Fibroblast of lung (primary cell): Measurements from ENCODE around the gene ARFGAP2. TPM values are rescaled to one million over a fixed set of nuclear protein-coding genes. Genes with fewer than 3 reads are reported as not detected.

Source experiments
- DNase-seq, 2 donors: peaks; one replicate each; pipeline versions ENCODE4 v3.0.0 to v3.0.0-alpha.2; 2010; ENCODE audit warnings: low read depth in 2 of 2
- H2AFZ ChIP-seq: 2 replicates; pipeline ENCODE4 v1.5.1; 2012; ENCODE audit warnings: low read length, control low read depth, inconsistent platforms
- H3K27ac ChIP-seq: 2 replicates; pipeline ENCODE4 v1.5.1; 2011; ENCODE audit warnings: low read length, control low read depth; ENCODE audit not compliant: insufficient read depth
- H3K27me3 ChIP-seq: 2 replicates; pipeline ENCODE4 v1.5.1; 2011; ENCODE audit warnings: mild to moderate bottlenecking, low read length; ENCODE audit not compliant: control insufficient read depth, insufficient read depth
- H3K36me3 ChIP-seq: 2 replicates; pipeline ENCODE4 v1.5.1; 2011; ENCODE audit warnings: low read length; ENCODE audit not compliant: control insufficient read depth, insufficient read depth
- H3K4me1 ChIP-seq: 2 replicates; pipeline ENCODE4 v1.5.1; 2011; ENCODE audit warnings: low read length; ENCODE audit not compliant: control insufficient read depth, insufficient read depth; ENCODE audit errors: extremely low read depth
- H3K4me2 ChIP-seq: 2 replicates; pipeline ENCODE4 v1.5.1; 2011; ENCODE audit warnings: low read length, control low read depth; ENCODE audit not compliant: insufficient read depth; ENCODE audit errors: extremely low read depth
- H3K4me3 ChIP-seq, 4 experiments: fragments of 200-600 bp in 1 of 4; sonication (generic) in 1 of 4; replicated peaks in 1 of 4; 2 replicates each; pipeline ENCODE4 v1.5.1; 2011 to 2016; ENCODE audit warnings: low read length in 4 of 4, low read depth in 3 of 4, mild to moderate bottlenecking in 3 of 4, control low read depth in 2 of 4, inconsistent platforms in 1 of 4, mixed read lengths in 1 of 4; ENCODE audit not compliant: insufficient read depth in 1 of 4; ENCODE audit errors: control extremely low read depth in 1 of 4
- H3K79me2 ChIP-seq: 2 replicates; pipeline ENCODE4 v1.5.1; 2012; ENCODE audit warnings: mild to moderate bottlenecking, low read length, inconsistent platforms; ENCODE audit not compliant: control insufficient read depth, insufficient read depth
- H3K9ac ChIP-seq: 2 replicates; pipeline ENCODE4 v1.5.1; 2011; ENCODE audit warnings: mild to moderate bottlenecking, low read length, control low read depth; ENCODE audit not compliant: insufficient read depth
- H3K9me3 ChIP-seq: 2 replicates; pipeline ENCODE4 v1.5.1; 2012; ENCODE audit warnings: low read depth, low read length; ENCODE audit not compliant: control insufficient read depth, insufficient read depth
- H4K20me1 ChIP-seq: 2 replicates; pipeline ENCODE4 v1.5.1; 2011; ENCODE audit warnings: low read length; ENCODE audit not compliant: control insufficient read depth, insufficient read depth; ENCODE audit errors: extremely low read depth
- CTCF ChIP-seq, 2 donors: IDR thresholded peaks in 1 of 2; conservative IDR thresholded peaks in 1 of 2; 1 replicate in 1 of 2; 2 replicates in 1 of 2; pipeline ENCODE4 v1.5.1; 2011 to 2012; ENCODE audit warnings: low read length in 2 of 2, control low read depth in 1 of 2, inconsistent platforms in 1 of 2, low read depth in 1 of 2, mild to moderate bottlenecking in 1 of 2
- EZH2 ChIP-seq: IDR thresholded peaks from 2 replicates; pipeline ENCODE4 v1.5.1; 2012; ENCODE audit warnings: low read length, control low read depth, mild to moderate bottlenecking; ENCODE audit errors: missing control alignments
- polyA plus RNA-seq, 2 donors: library from polyadenylated mRNA; depleted of rRNA in 1 of 2; stranded (reverse) in 1 of 2; unstranded in 1 of 2; fragments of >200 nt; gene quantifications; 2 replicates each; pipeline ENCODE4 v1.2.1, GENCODE V29; 2011 to 2012; ENCODE audit warnings: missing spikeins in 1 of 2
- total RNA-seq: library from RNA; depleted of rRNA; stranded (reverse); fragments of >200 nt; gene quantifications from 2 replicates; pipeline ENCODE4 v1.2.1, GENCODE V29; 2014

The ARFGAP2 gene
- total and polyA plus RNA-seq, 2 donors (not counting 1 experiment from before 2014, with no cell fraction given) = 50.1 to 80.4 TPM

- DNase-seq = no peak
- H3K36me3 ChIP-seq = no peaks in the 10 kb centered on the region
- TF ChIP-seq CTCF (conservative IDR thresholded peaks at IDR 0.05 in 1 of 2, IDR thresholded peaks at IDR 0.05 in 1 of 2; ENCODE audit: low read depth in 1 of 2, low read length in 2 of 2) (no peak), EZH2 (no peak)
Observed at GRCh38 chr11:47183969-47184368, 7.3 kb upstream of the ARFGAP2 start.

GRCh38 chr11:47183031-47183856, 6.6 kb upstream of the ARFGAP2 start:
- H3K27me3 ChIP-seq = no peaks in the 10 kb centered on the region
- H3K27ac ChIP-seq = no peak overlapping the region
- no peak for TF ChIP-seq CTCF (conservative IDR thresholded peaks at IDR 0.05 in 1 of 2, IDR thresholded peaks at IDR 0.05 in 1 of 2; ENCODE audit: low read depth in 1 of 2, low read length in 2 of 2)
- TF ChIP-seq EZH2 = no peak
- no peaks in the 10 kb centered on the region for H3K79me2 ChIP-seq
- H2AFZ ChIP-seq = no peak overlapping the region
- no peaks in the 10 kb centered on the region for H3K9me3 ChIP-seq
- peaks cover 11% of the 10 kb centered on the region for H3K4me1 ChIP-seq
- DNase-seq = no peak
- H3K4me2 ChIP-seq = no peak overlapping the region
- no peak overlapping the region for H3K9ac ChIP-seq
- no peaks in the 10 kb centered on the region for H3K36me3 ChIP-seq
- no peaks in the 10 kb centered on the region for H4K20me1 ChIP-seq
- H3K4me3 ChIP-seq = no peak overlapping the region

More at GRCh38 chr11:47183969-47184368, 7.3 kb upstream of the ARFGAP2 start:
- Histone ChIP-seq H3K27ac (no peak overlapping the region), H3K9me3 (no peaks in the 10 kb centered on the region), H3K9ac (no peak overlapping the region), H4K20me1 (no peaks in the 10 kb centered on the region), H3K4me2 (no peak overlapping the region), H3K4me1 (peaks cover 13% of the 10 kb centered on the region), H2AFZ (no peak overlapping the region), H3K79me2 (no peaks in the 10 kb centered on the region), H3K4me3 (no peak overlapping the region), H3K27me3 (peaks cover 2% of the 10 kb centered on the region)

- H3K27ac ChIP-seq = no peak overlapping the region
- H3K4me2 ChIP-seq = no peak overlapping the region
- no peak overlapping the region for H3K9ac ChIP-seq
- H3K27me3 ChIP-seq = no peaks in the 10 kb centered on the region
- no peak overlapping the region for H3K4me3 ChIP-seq
- no peak overlapping the region for H2AFZ ChIP-seq
- H3K79me2 ChIP-seq = no peaks in the 10 kb centered on the region
- no peak for DNase-seq
- no peaks in the 10 kb centered on the region for H3K9me3 ChIP-seq
- no peaks in the 10 kb centered on the region for H3K36me3 ChIP-seq
- no peaks in the 10 kb centered on the region for H4K20me1 ChIP-seq
- TF ChIP-seq EZH2 (no peak), CTCF (conservative IDR thresholded peaks at IDR 0.05 in 1 of 2, IDR thresholded peaks at IDR 0.05 in 1 of 2; ENCODE audit: low read depth in 1 of 2, low read length in 2 of 2) (no peak)
- H3K4me1 ChIP-seq = peaks cover 14% of the 10 kb centered on the region
Observed at GRCh38 chr11:47182380-47182779, 5.7 kb upstream of the ARFGAP2 start.
